Choroid plexus epithelial cell (primary cell): ENCODE measurements around the gene SUSD3.

Experiments
- DNase-seq: peaks from one replicate; pipeline ENCODE4 v3.0.0-alpha.2; 2010; ENCODE audit warnings: low read depth
- H3K4me3 ChIP-seq: 2 replicates; pipeline ENCODE4 v1.5.1; 2011; ENCODE audit warnings: low read depth, mild to moderate bottlenecking, control low read depth, low read length, moderate library complexity
- CTCF ChIP-seq: conservative IDR thresholded peaks from 2 replicates; pipeline ENCODE4 v1.5.1; 2011; ENCODE audit warnings: low read depth, mild to moderate bottlenecking, control low read depth, inconsistent platforms, low read length, moderate library complexity

The SUSD3 gene

GRCh38 chr9:93051680-93052089 is 6.8 kb upstream of the SUSD3 start:
- peak; percentile 40 for DNase-seq
- no peak overlapping the region for H3K4me3 ChIP-seq
- TF ChIP-seq CTCF: no peak

- no peak for DNase-seq
- TF ChIP-seq CTCF: no peak
- H3K4me3 ChIP-seq: no peak overlapping the region
Observed at GRCh38 chr9:93052791-93053540, 5.5 kb upstream of the SUSD3 start.

GRCh38 chr9:93053781-93054331 is 4.6 kb upstream of the SUSD3 start:
- H3K4me3 ChIP-seq: no peak overlapping the region
- no peak for TF ChIP-seq CTCF
- no peak for DNase-seq

GRCh38 chr9:93054758-93055704 is 3.5 kb upstream of the SUSD3 start:
- no peak for DNase-seq
- H3K4me3 ChIP-seq: no peak overlapping the region
- TF ChIP-seq CTCF: no peak

- TF ChIP-seq CTCF: no peak
- no peak for DNase-seq
- H3K4me3 ChIP-seq: no peak overlapping the region
Observed at GRCh38 chr9:93057042-93057702, 1.3 kb upstream of the SUSD3 start.

- H3K4me3 ChIP-seq: no peak overlapping the region
- TF ChIP-seq CTCF: no peak
- no peak for DNase-seq
Observed at GRCh38 chr9:93057703-93058354, 672 bp upstream of the SUSD3 start.
